ENCODE measurements around the gene RFX1. TPM values are rescaled to one million over a fixed set of nuclear protein-coding genes. Genes with fewer than 3 reads are reported as not detected.
A peak's percentile ranks its signal among the peaks of the same experiment; 100 is the strongest.

The RFX1 gene
- total RNA-seq, 1 experiment from 2014 or later: 20.4 TPM

DNA sequence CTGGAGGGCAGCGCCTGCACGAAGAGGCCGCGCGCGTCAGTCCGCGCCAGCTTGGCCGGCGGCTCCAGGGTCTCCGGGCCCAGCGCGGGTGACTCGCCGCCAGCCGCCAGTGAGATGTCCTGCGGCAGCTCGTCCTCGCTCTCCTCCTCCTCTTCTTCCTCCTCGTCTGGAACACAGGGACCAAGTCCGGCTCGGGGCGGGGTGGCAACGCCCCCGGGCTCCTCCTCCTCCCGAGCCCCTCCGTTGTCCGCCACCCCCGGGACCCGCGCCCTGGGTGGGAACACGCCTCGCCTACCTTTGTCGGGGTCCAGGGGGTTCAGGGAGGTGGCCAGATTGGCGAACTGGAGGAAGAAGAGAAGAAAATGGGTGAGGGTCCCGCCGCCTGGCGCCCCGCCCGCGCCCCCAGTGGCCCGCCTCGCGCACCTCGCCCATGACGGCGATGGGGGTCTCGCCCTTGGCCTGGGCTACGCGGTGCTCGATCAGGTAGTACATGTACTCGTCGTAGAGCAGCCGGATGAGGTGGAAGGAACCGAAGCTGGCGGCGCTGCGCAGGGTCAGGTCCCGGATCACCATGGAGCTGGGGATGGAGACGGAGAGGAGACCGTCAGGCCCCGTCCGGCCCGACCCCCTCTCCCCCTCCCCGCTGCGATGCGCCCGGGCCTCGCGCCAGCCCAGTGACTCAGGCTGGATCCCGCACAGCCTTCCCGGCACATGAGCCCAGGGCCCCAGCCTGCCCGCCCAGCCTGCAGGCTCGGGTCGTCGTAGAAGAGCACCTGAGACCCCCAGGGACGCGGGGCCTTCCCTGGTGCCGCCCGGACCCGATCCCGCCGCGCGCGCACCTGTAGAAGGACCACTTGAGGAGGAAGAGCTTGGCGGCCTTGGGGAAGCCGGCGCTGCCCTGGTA is 43.2 kb downstream of the RFX1 start (continued):
- TF ChIP-seq ZNF416 (CRISPR knock-in tag; IDR thresholded peaks at IDR 0.05): 0 out of 2 replicates have a peak, but pooled peaks have one; percentile 48
- TF ChIP-seq, protein P1, sequence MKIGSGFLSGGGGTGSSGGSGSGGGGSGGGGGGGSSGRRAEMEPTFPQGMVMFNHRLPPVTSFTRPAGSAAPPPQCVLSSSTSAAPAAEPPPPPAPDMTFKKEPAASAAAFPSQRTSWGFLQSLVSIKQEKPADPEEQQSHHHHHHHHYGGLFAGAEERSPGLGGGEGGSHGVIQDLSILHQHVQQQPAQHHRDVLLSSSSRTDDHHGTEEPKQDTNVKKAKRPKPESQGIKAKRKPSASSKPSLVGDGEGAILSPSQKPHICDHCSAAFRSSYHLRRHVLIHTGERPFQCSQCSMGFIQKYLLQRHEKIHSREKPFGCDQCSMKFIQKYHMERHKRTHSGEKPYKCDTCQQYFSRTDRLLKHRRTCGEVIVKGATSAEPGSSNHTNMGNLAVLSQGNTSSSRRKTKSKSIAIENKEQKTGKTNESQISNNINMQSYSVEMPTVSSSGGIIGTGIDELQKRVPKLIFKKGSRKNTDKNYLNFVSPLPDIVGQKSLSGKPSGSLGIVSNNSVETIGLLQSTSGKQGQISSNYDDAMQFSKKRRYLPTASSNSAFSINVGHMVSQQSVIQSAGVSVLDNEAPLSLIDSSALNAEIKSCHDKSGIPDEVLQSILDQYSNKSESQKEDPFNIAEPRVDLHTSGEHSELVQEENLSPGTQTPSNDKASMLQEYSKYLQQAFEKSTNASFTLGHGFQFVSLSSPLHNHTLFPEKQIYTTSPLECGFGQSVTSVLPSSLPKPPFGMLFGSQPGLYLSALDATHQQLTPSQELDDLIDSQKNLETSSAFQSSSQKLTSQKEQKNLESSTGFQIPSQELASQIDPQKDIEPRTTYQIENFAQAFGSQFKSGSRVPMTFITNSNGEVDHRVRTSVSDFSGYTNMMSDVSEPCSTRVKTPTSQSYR (CRISPR knock-in tag; IDR thresholded peaks at IDR 0.05): no peak
- TF ChIP-seq, protein P2, sequence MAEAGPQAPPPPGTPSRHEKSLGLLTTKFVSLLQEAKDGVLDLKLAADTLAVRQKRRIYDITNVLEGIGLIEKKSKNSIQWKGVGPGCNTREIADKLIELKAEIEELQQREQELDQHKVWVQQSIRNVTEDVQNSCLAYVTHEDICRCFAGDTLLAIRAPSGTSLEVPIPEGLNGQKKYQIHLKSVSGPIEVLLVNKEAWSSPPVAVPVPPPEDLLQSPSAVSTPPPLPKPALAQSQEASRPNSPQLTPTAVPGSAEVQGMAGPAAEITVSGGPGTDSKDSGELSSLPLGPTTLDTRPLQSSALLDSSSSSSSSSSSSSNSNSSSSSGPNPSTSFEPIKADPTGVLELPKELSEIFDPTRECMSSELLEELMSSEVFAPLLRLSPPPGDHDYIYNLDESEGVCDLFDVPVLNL (CRISPR knock-in tag; IDR thresholded peaks at IDR 0.05; ENCODE audit: borderline replicate concordance, low read depth): no peak
- TF ChIP-seq, protein P3, sequence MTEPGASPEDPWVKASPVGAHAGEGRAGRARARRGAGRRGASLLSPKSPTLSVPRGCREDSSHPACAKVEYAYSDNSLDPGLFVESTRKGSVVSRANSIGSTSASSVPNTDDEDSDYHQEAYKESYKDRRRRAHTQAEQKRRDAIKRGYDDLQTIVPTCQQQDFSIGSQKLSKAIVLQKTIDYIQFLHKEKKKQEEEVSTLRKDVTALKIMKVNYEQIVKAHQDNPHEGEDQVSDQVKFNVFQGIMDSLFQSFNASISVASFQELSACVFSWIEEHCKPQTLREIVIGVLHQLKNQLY (CRISPR knock-in tag; IDR thresholded peaks at IDR 0.05): no peak

DNA sequence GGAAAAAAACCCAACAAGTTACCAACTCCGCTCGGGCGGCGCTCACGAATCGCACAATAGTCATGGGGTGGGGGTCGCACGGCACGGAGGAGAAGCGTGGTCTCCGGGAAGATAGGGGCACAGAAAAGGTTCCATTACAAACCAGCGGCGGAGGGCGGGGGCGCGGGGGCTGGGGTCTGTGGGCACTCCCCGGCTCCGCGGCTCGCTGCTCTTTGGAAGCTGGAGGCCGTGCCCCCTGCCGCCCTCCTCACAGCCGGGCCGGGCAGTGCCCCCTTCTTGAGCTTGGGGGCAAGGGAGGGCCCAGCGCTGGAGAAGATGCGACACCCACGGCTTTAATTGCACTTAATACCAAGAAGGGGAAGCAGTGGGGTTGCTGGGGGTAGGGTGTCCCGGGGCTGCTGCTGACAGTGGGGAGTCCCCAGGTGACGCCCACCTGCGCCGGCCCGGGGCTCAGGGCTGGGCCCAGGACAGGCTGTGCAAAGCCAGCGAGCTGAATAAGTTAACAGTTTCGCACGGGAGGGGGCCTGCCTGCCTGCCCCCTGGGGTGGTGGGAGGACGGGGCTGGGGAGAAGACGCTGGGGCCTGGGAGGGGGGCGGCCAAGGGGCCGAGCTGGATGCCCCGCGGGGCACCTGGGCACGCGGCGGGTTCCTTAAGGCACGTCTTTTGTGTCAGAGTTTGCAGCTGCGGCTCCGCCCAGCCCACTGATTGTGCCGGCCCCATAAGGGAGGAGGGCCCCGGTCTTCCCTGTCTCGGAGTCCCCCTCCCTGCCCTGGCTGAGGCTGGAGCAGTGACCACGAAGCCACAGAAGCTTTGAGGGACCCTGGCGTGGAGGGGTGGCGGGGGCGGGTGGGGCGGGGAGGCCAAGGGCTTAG is 44.1 kb downstream of the RFX1 start:
- Mint-ChIP-seq H3K27ac (no peak overlapping the region; the same call in 1 of the 2 replicates), H3K36me3 (peaks cover 9% of the 10 kb centered on the region), H3K9me3 (no peaks in the 10 kb centered on the region), H3K4me1 (peaks cover 6% of the 10 kb centered on the region), H3K4me3 (peak overlapping the region; percentile 53), H3K27me3 (ENCODE audit: low read depth) (peaks cover 3% of the 10 kb centered on the region)
- peak; percentile 49 for ATAC-seq
- POLR2A ChIA-PET: interaction anchor here (0.6 to 3.5 kb wide), 13 partner anchors 9 to 476 kb away, joined by 3 to 23 read pairs (median 5); partner anchors contain the start of genes DCAF15 and IL27RA
- TF ChIP-seq, protein P4, sequence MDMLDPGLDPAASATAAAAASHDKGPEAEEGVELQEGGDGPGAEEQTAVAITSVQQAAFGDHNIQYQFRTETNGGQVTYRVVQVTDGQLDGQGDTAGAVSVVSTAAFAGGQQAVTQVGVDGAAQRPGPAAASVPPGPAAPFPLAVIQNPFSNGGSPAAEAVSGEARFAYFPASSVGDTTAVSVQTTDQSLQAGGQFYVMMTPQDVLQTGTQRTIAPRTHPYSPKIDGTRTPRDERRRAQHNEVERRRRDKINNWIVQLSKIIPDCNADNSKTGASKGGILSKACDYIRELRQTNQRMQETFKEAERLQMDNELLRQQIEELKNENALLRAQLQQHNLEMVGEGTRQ (CRISPR knock-in tag; IDR thresholded peaks at IDR 0.05): no peak
- peak; percentile 72; the same call in 1 of the 2 replicates for TF ChIP-seq ZNF423 (CRISPR knock-in tag; IDR thresholded peaks at IDR 0.05)
- DNase-seq (ENCODE audit: low spot score): peak; percentile 62
- CTCF ChIA-PET: interaction anchor here (0.5 to 3.7 kb wide), 18 partner anchors 10 to 385 kb away, joined by 3 to 30 read pairs (median 10); partner anchors contain the start of genes DCAF15, IL27RA, MISP3 and RFX1

DNA sequence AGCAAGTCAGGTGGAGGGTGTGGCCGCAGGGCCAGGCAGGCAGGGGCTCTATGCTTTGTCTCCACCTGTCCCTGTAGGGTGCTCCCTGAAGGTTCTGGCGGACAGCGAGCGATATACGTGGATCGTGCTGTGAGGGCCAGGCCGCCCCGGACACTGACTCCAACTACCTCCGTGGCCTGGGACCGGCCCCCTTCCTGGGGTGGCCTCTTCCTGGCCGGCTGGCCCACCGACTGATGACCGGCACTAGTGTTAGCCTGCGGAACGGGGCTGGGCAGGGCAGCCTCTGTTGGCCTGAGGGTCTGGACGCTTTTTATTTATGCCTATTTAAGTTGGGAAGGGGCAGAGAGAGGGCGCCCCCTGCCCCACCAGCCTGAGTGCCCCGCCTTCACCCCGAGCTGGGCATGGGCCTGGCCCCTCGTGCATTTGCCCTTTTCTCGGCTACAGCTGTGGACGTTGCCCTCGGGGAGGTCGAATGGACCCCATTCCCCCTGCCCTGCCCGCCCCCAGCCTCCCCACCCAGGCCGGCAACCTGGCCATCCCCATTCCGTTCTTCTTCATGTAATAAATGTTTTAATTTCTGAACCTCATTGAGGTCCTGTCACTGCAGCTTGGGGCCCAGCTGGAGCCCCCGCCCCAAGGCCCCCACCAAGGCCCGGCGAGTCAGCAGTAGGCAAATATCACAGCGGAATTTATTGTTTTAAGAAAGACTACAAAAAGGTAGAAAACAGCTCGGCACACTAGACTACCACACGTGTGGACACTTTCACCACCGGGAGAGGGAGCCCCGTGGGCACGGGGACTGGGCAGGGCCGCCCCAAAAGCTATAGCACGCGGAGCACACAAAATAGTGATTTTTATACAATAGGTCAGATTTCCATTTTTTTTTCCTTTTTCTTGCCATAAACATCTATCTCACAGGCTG is 45.0 kb downstream of the RFX1 start:
- no peak for TF ChIP-seq NR1H2 (CRISPR knock-in tag; IDR thresholded peaks at IDR 0.05)
- TF ChIP-seq NFYB (CRISPR knock-in tag; conservative IDR thresholded peaks at IDR 0.05; ENCODE audit: low read depth): no peak
- TF ChIP-seq EMX1 (CRISPR knock-in tag; IDR thresholded peaks at IDR 0.05): 0 out of 2 replicates have a peak, but pooled peaks have one; percentile 6
- TF ChIP-seq ZNF317 (CRISPR knock-in tag; IDR thresholded peaks at IDR 0.05; ENCODE audit: borderline replicate concordance, low read depth): no peak
- no peak for TF ChIP-seq PRRX2 (CRISPR knock-in tag; IDR thresholded peaks at IDR 0.05)
- Mint-ChIP-seq H3K9me3 (no peaks in the 10 kb centered on the region), H3K36me3 (peaks cover 18% of the 10 kb centered on the region), H3K27ac (peak overlapping the region; percentile 87), H3K4me3 (peak overlapping the region; percentile 53), H3K27me3 (ENCODE audit: low read depth) (peaks cover 3% of the 10 kb centered on the region), H3K4me1 (peaks cover 6% of the 10 kb centered on the region)
- ChIA-PET CTCF (interaction anchor here (0.5 to 3.7 kb wide), 18 partner anchors 9 to 98 kb away, joined by 3 to 30 read pairs (median 8); partner anchors contain the start of genes DCAF15, IL27RA, PODNL1 and RFX1), POLR2A (interaction anchor here (1.7 to 3.5 kb wide), 4 partner anchors 8 to 71 kb away, joined by 6 to 23 read pairs (median 12); partner anchors contain the start of genes DCAF15 and IL27RA)
- no peak for ATAC-seq
- DNase-seq (ENCODE audit: low spot score): no peak
